ENCODE results near the gene C1orf87.

C1orf87 gene

DNA sequence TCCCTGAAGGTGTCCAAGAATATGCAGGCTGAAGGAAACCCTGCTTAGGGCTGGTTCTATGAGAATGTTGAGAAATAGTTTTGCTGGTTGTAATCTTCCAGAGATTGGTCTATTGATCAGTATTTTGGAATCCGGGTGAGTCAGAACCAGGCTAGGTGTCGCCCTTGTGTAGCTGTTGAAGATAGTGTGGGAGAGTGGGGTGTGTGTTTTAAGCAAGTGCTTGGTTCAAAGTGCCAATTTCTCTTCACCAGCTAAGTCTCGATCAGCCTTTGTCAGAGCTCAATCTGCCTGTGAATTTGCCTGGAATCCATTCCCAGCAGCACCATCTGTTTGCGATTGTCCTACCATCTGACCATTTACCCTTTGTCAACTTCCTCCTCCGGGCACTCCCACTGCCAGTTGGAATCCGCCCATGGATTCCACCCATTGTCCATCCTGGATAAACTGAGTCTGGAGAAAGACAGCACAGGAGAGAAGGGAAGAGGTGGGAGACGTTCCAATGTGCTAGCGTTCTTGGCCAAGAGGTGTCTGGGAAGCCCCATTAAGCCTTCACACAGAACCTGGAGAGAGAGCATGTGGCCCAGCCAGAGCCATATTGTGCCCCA, 87.6 kb downstream of the C1orf87 start:
- no peak for TF ChIP-seq CTCF (IDR thresholded peaks at IDR 0.05; ENCODE audit: control extremely low read depth, extremely low read depth, low read depth, missing control alignments)
- no peak for DNase-seq (ENCODE audit: extremely low spot score)
- POLR2A ChIA-PET, result no interaction called here
- CTCF ChIA-PET, result interaction anchor here (2.7 kb wide), 1 partner anchor 14 kb away, joined by 11 read pairs; no protein-coding TSS in a partner anchor

DNA sequence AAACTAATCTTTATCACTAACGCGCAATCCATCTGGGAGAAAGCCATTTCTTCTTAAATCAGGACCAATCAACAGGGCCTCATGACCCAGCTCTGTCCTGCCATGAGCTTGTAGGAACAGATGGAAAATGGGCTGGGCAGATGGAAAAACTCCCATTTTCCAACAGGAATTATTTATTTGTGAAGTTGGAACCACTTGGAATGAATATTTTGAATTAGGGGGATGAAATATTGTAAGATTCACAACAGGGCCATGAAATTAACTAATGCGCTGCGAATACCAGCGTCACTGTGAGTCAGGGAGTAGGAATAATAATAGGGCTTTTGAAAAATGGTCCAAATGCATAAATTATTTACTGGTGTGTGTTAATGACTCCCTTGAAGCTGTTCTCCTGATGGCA, 93.9 kb downstream of the C1orf87 start:
- POLR2A ChIA-PET, result no interaction called here
- TF ChIP-seq CTCF (IDR thresholded peaks at IDR 0.05; ENCODE audit: control extremely low read depth, extremely low read depth, low read depth, missing control alignments), result no peak
- DNase-seq (ENCODE audit: extremely low spot score), result no peak
- CTCF ChIA-PET, result interaction anchor here (1.6 to 5.7 kb wide), 3 partner anchors 8 to 13 kb away, joined by 3 to 54 read pairs (median 40); no protein-coding TSS in a partner anchor

- ChIA-PET POLR2A (no interaction called here), CTCF (interaction anchor here (1.0 to 5.7 kb wide), 3 partner anchors 12 to 787 kb away, joined by 3 to 54 read pairs (median 4); no protein-coding TSS in a partner anchor)
- DNase-seq (ENCODE audit: extremely low spot score), result no peak
- TF ChIP-seq CTCF (IDR thresholded peaks at IDR 0.05; ENCODE audit: control extremely low read depth, extremely low read depth, low read depth, missing control alignments), result no peak
Measured at GRCh38 chr1:59978511-59978910, 95.1 kb downstream of the C1orf87 start.

GRCh38 chr1:59978026-59978425, 95.5 kb downstream of the C1orf87 start:
- CTCF ChIA-PET, result interaction anchor here (1.0 to 5.7 kb wide), 6 partner anchors 11 to 1873 kb away, joined by 3 to 54 read pairs (median 4); no protein-coding TSS in a partner anchor
- DNase-seq (ENCODE audit: extremely low spot score), result no peak
- TF ChIP-seq CTCF (IDR thresholded peaks at IDR 0.05; ENCODE audit: control extremely low read depth, extremely low read depth, low read depth, missing control alignments), result no peak
- POLR2A ChIA-PET, result no interaction called here

- ChIA-PET POLR2A (no interaction called here), CTCF (interaction anchor here (0.8 to 5.7 kb wide), 11 partner anchors 11 to 1877 kb away, joined by 3 to 54 read pairs (median 3); no protein-coding TSS in a partner anchor)
- DNase-seq (ENCODE audit: extremely low spot score), result no peak
- no peak for TF ChIP-seq CTCF (IDR thresholded peaks at IDR 0.05; ENCODE audit: control extremely low read depth, extremely low read depth, low read depth, missing control alignments)
Measured at GRCh38 chr1:59977075-59977410, 96.5 kb downstream of the C1orf87 start.

- TF ChIP-seq CTCF (IDR thresholded peaks at IDR 0.05; ENCODE audit: control extremely low read depth, extremely low read depth, low read depth, missing control alignments), result peak; percentile 81
- DNase-seq (ENCODE audit: extremely low spot score), result peak; percentile 56
- CTCF ChIA-PET, result interaction anchor here (0.7 to 5.7 kb wide), 11 partner anchors 10 to 1877 kb away, joined by 3 to 54 read pairs (median 4); no protein-coding TSS in a partner anchor
- POLR2A ChIA-PET, result no interaction called here
Measured at GRCh38 chr1:59976194-59977074, 97.1 kb downstream of the C1orf87 start.
